IPS DF 6.9 (cell line): ENCODE measurements around the gene EXD3.
A peak's percentile ranks its signal among the peaks of the same experiment; 100 is the strongest.

Source experiments
- DNase-seq: peaks from one replicate; pipeline ENCODE4 v3.0.0-alpha.2; 2013; ENCODE audit warnings: low read depth, low spot score
- H3K27ac ChIP-seq: one replicate; pipeline ENCODE4 v1.5.1; 2013; ENCODE audit warnings: low read length, control low read depth
- H3K27me3 ChIP-seq: 2 replicates; pipeline ENCODE4 v1.6.1; 2013; ENCODE audit warnings: mild to moderate bottlenecking, low read length; ENCODE audit not compliant: control insufficient read depth, insufficient read depth
- H3K36me3 ChIP-seq: 2 replicates; pipeline ENCODE4 v1.6.1; 2013; ENCODE audit warnings: low read length; ENCODE audit not compliant: control insufficient read depth, insufficient read depth
- H3K4me1 ChIP-seq: 2 replicates; pipeline ENCODE4 v1.6.1; 2013; ENCODE audit warnings: low read length; ENCODE audit not compliant: control insufficient read depth, insufficient read depth
- H3K4me3 ChIP-seq: 2 replicates; pipeline ENCODE4 v1.5.1; 2013; ENCODE audit warnings: mild to moderate bottlenecking, low read length
- H3K9me3 ChIP-seq: 2 replicates; pipeline ENCODE4 v1.6.1; 2013; ENCODE audit warnings: low read length, inconsistent platforms; ENCODE audit not compliant: control insufficient read depth, insufficient read depth
- WGBS: extraction: QIAGEN DNeasy Blood & Tissue Kit; methylation state at CpG from one replicate; pipeline ENCODE4 v1.1.7; 2013; ENCODE audit warnings: mixed read lengths, missing lambda C conversion rate; ENCODE audit not compliant: insufficient read length, insufficient coverage; 5-methylcytosine and 5-hydroxymethylcytosine counted together

Gene EXD3

DNA sequence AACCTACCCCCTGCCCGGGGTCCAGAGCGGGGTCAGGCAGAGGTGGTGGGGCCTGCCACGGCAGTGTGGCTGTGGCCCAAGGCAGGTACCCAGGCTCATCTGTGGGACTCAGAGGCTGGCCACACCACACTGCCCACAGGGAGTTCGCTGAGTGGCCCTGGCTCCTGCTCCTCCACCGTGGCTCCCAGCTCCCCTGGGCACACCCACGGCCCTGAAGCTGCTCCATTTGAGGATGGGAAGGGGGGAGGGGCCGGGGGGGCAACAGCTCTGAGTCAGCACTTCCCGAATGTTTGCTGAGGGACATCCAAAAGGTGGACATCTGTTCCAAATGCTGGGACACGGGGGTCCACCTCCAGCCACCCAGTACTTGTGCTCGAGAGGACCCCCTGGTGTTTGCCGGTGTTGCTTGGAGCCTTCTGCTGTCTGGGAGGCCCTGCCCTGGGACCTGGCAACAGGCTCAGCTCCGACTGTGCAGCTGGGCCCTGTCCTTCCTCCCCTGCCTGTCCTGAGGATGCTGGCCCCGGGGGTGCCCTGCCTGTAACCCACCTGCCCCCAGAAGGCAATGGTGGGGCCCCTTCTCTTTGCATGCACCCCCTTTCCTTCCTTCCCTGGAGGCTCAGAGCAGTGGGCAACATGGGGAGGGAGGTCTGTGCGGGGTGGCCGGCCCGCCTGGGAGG lies 118.4 kb downstream of the EXD3 start:
- Histone ChIP-seq H3K36me3 (no peaks in the 10 kb centered on the region), H3K27me3 (no peaks in the 10 kb centered on the region; the same call in 1 of the 2 replicates), H3K27ac (no peak overlapping the region), H3K9me3 (no peaks in the 10 kb centered on the region), H3K4me1 (peaks cover 22% of the 10 kb centered on the region), H3K4me3 (no peak overlapping the region)
- DNase-seq: no peak
- WGBS: no CpG with 5 or more reads among the region's 16 CpGs

DNA sequence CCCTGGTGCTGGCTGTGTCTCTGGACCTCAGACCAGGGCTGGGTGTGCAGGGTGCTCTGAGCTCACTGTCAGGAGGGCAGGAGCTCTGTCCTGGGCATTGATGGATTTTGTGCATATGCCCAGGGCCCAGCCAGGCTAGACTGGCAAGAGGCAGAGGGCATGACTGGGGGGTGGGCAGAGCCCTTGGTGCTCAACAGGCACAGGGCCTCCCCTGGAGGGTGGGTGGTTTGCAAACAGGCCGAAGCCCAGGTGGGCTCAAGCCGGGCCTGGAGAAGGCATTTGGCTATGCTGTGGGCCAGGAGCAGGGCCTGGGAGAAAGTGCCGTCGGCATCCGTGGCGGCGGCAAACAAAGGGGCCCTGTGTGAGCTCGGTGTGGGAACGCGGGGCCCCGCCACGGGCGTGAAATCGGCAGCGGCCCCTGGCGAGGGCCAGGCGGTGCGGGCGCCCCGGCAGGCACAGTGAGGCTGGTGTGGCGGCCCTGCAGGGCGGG lies 119.0 kb downstream of the EXD3 start:
- Histone ChIP-seq H3K36me3 (no peaks in the 10 kb centered on the region), H3K9me3 (no peaks in the 10 kb centered on the region), H3K4me3 (no peak overlapping the region), H3K27ac (no peak overlapping the region), H3K4me1 (peaks cover 26% of the 10 kb centered on the region), H3K27me3 (no peaks in the 10 kb centered on the region; the same call in 1 of the 2 replicates)
- WGBS: no CpG with 5 or more reads among the region's 22 CpGs
- DNase-seq: no peak

DNA sequence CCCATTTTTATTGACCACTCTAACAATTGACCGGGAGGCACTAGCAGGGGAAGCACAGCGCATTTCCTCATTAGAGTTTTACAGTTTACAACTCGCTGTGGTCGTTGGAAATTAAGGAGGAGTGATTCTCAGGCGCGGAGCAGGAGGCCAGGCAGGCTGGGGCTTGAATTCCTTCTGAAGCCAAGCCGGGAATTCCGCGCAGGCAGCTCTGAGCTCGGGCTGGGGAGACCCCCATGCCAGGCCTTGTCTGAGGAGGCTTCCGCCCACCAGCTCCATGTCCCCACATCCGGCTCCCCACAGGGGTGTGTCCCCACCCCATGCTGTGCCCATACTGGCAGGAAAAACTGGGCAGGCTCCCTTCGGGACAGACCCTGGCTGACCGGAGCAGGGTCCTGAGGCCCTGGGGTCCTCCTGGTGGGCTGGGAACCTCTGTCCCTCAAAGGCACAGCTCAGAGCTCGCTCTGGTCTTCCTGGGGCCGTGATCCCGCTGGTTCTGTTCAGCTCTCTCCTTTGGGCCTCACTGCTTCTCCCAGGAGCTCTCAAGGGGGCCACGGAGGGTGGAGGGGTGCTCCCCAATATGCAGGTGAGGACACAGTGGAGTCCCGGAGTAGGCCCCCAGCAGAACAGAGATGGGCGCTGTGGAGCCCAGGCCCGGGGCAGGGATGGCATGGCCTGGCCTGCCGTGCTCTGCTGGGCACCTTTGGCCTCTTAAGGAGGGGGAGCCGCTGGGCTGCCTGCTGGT lies 119.6 kb downstream of the EXD3 start:
- no peak for DNase-seq
- Histone ChIP-seq H3K9me3 (no peaks in the 10 kb centered on the region), H3K36me3 (no peaks in the 10 kb centered on the region), H3K4me1 (peaks cover 29% of the 10 kb centered on the region), H3K4me3 (no peak overlapping the region), H3K27me3 (no peaks in the 10 kb centered on the region; the same call in 1 of the 2 replicates), H3K27ac (no peak overlapping the region)
- WGBS: no CpG with 5 or more reads among the region's 23 CpGs

DNA sequence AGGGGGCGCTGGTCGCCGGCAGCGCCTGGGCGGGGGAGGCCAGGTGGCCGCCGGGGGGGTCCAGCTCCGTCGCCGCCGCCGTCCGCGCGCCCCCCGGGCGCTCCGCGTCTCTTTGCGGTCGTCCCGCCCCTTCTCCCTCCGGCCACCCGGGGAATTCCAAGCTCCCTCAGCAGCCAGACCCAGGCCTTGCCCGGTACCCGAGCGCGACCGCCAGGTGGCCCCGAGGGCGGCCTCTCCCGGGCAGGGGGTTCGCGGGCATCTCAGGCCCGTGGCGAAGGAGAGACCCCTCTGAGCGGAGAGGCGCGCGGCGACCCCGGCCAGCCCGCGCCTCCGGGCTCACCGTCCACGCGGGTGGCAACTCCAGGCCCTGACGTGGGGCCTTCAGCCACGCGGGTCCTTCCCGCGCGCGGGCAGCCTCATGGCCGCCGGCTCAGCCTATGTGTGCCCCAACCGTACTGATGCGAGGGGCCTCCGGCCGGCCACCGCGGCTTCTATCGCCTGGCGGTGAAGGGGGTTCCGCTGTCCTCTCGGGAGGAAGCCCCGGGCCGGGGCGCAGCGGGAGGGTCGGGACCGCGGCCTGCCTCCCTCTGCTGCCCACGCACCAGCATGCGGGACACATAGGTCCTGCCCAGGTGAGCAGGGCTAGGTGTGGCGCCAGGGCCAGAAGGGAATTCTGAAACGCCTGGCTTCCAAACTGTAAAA lies 120.4 kb downstream of the EXD3 start:
- DNase-seq: no peak
- Histone ChIP-seq H3K36me3 (no peaks in the 10 kb centered on the region), H3K27me3 (no peaks in the 10 kb centered on the region; the same call in 1 of the 2 replicates), H3K4me3 (peak overlapping the region; percentile 32; the same call in 1 of the 2 replicates), H3K27ac (no peak overlapping the region), H3K4me1 (peaks cover 30% of the 10 kb centered on the region), H3K9me3 (no peaks in the 10 kb centered on the region)
- WGBS: no CpG with 5 or more reads among the region's 78 CpGs

GRCh38 chr9:137302118-137302448 lies 120.9 kb downstream of the EXD3 start, which contains the start of gene NRARP:
Gene NRARP (minus strand): TSS chr9:137302271. CDS start chr9:137301928, 343 bp downstream.
- WGBS: no CpG with 5 or more reads among the region's 60 CpGs

GRCh38 chr9:137301081-137301947 lies 121.6 kb downstream of the EXD3 start:
- Histone ChIP-seq H3K36me3 (no peaks in the 10 kb centered on the region), H3K27ac (no peak overlapping the region), H3K4me3 (peak overlapping the region; percentile 56), H3K9me3 (no peaks in the 10 kb centered on the region), H3K4me1 (peaks cover 32% of the 10 kb centered on the region), H3K27me3 (no peaks in the 10 kb centered on the region; the same call in 1 of the 2 replicates)
- WGBS: no CpG with 5 or more reads among the region's 115 CpGs
- no peak for DNase-seq

More at GRCh38 chr9:137302118-137302448, 120.9 kb downstream of the EXD3 start, which contains the start of gene NRARP:
- Histone ChIP-seq H3K4me1 (peaks cover 30% of the 10 kb centered on the region), H3K27ac (no peak within 1 kb of the TSS), H3K36me3 (no peaks in the 10 kb centered on the region), H3K4me3 (peak within 1 kb of the TSS; percentile 56), H3K9me3 (no peaks in the 10 kb centered on the region), H3K27me3 (no peaks in the 10 kb centered on the region; the same call in 1 of the 2 replicates)
- DNase-seq: no peak

GRCh38 chr9:137300567-137301080 lies 122.3 kb downstream of the EXD3 start:
- no peaks in the 10 kb centered on the region; the same call in 1 of the 2 replicates for H3K27me3 ChIP-seq
- H3K4me1 ChIP-seq: peaks cover 32% of the 10 kb centered on the region
- no peak for DNase-seq
- H3K27ac ChIP-seq: no peak overlapping the region
- no peaks in the 10 kb centered on the region for H3K9me3 ChIP-seq
- H3K36me3 ChIP-seq: no peaks in the 10 kb centered on the region
- no CpG with 5 or more reads among the region's 25 CpGs for WGBS
- peak overlapping the region; percentile 56 for H3K4me3 ChIP-seq

DNA sequence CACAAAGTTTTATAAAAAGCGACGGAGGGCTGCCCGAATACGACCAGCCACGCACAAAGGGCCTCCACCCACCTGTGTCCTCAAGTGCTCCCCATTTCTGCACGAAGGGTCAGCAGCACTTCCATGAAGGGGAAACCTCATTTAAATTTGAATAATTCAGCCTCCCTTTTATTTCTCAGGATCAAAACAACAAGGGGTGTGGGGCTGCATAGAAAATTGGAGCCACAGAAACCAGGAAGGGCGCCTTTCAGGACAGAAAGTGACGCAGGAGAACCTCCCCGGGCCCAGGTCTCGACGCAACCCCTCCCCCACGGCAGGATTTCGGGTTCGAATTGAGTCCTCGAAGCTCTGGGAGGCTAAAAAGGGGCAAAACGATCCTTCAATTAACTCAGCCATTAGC lies 123.0 kb downstream of the EXD3 start:
- Histone ChIP-seq H3K27ac (no peak overlapping the region), H3K9me3 (no peaks in the 10 kb centered on the region), H3K4me3 (peak overlapping the region; percentile 11; the same call in 1 of the 2 replicates), H3K4me1 (peaks cover 31% of the 10 kb centered on the region), H3K36me3 (no peaks in the 10 kb centered on the region), H3K27me3 (no peaks in the 10 kb centered on the region; the same call in 1 of the 2 replicates)
- WGBS: no CpG with 5 or more reads among the region's 16 CpGs
- no peak for DNase-seq

DNA sequence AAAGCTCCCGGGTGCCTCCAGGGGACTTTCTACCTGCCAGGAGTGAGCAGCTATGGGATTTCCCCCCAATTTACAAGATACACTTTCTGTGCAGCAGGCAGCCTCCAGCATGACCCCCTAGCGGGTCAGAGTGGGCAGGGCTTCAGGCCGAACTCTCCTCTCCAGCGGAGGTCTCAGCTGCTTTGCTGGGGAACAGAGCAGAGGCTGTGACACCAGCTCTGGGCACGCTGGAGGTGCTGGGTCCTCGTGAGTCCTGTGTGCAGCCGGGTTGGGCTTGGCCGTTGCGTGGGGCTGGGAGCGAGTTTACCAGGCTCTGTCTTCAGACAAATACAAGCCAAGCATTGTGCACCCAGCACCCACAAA lies 123.8 kb downstream of the EXD3 start:
- no peak overlapping the region; the same call in 1 of the 2 replicates for H3K4me3 ChIP-seq
- H3K27me3 ChIP-seq: no peaks in the 10 kb centered on the region; the same call in 1 of the 2 replicates
- peaks cover 26% of the 10 kb centered on the region for H3K4me1 ChIP-seq
- H3K9me3 ChIP-seq: no peaks in the 10 kb centered on the region
- no peaks in the 10 kb centered on the region for H3K36me3 ChIP-seq
- H3K27ac ChIP-seq: no peak overlapping the region
- no CpG with 5 or more reads among the region's 10 CpGs for WGBS
- no peak for DNase-seq
